Lower leg skin (tissue), 3 donors: ENCODE data around the gene GRIA2.

Experiments
- CTCF ChIP-seq, 3 donors: fragments of 450-650 bp; IDR thresholded peaks; one replicate each; pipeline ENCODE4 v1.5.1; 2016; ENCODE audit warnings: antibody characterized with exemption in 3 of 3, mild to moderate bottlenecking in 3 of 3, moderate library complexity in 2 of 3
- POLR2A ChIP-seq, 2 donors: fragments of 450-650 bp; IDR thresholded peaks; one replicate each; pipeline ENCODE4 v1.6.1; 2016 to 2017; ENCODE audit warnings: antibody characterized with exemption in 2 of 2, mild to moderate bottlenecking in 1 of 2, moderate library complexity in 1 of 2

GRCh38 chr4:157225096-157225495 is 4.6 kb downstream of the GRIA2 start:
- TF ChIP-seq POLR2A (IDR thresholded peaks at IDR 0.05) (no peak), CTCF (IDR thresholded peaks at IDR 0.05) (no peak)
